Effector CD4-positive, alpha-beta T cell (primary cell): ENCODE measurements around the gene CASP5.
"Not testable (repeated sequence)": the region's sequence is repeated elsewhere in the genome, so short reads cannot be mapped to it uniquely, and the experiment has no call there.

ENCODE experiments used
- DNase-seq: peaks from one replicate; pipeline ENCODE4 v3.0.0-alpha.2; 2020

Gene CASP5

DNA sequence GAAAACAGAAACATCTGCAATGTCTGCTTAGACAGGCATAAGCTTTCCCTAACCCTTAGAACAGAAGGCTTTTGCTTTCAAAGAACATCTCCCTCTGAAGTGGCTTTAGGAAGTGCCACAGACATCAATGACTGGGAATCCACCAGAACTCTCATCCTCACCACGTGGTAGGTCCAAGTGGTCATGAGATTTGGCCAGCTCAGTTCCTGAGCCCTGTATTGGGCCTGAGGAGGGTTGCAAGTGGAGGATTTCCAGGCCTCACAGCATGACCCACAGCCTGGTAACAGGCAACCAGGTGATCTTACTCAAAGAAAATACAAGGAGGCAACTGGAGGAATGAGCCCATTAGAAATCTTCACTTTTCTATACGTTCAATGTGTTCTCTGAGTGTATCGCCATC lies 10.4 kb upstream of the CASP5 start:
- no peak for DNase-seq

GRCh38 chr11:105032495-105032894 lies 9.5 kb upstream of the CASP5 start:
- DNase-seq: no peak

GRCh38 chr11:105027678-105028077 lies 4.7 kb upstream of the CASP5 start:
- DNase-seq: no peak

GRCh38 chr11:105024394-105024793 lies 1.4 kb upstream of the CASP5 start:
- DNase-seq: no peak

DNA sequence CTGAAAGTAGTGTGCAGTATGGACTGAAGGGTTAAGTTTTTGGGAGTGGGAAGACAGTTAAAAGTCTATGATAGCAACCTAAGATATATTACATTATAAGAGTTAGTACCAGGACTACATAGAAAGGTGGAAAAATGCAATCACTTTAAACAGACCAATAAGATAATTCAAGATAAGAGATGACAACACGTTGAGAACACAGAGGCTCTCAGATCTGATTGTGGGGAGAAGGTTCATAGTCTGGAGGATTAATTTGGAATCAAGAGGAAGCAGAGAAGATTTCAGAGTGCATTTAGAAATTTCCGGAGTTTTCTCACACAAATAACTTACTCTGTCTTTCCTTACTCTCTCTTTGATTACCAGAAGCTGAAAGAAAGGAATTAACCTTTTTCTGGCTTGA lies 441 bp downstream of the CASP5 start:
- DNase-seq: no peak

DNA sequence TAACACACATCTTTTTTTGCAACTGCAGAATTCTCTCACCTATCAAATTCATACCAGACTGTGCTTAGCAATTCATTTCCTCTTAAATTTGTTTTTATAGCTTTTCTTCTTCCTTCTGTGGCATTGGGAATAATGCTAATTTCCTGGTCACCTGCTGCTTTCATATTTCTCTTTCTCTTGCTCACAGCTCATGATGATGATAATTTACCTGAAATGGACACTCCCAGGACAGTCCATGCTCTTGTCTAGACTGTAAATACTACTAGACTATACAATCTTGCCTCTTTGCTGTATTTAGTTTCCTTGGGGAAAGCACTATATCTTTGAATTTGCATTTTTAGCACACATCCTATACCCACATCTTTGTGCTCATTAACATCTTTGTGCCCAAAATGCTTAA lies 15.5 kb downstream of the CASP5 start:
- no peak for DNase-seq

GRCh38 chr11:105005451-105005845 lies 17.5 kb downstream of the CASP5 start:
- no peak for DNase-seq

- DNase-seq: no peak
These were observed 18.9 kb downstream of the CASP5 start for GRCh38 chr11:105004021-105004420.

GRCh38 chr11:105003151-105003550 lies 19.8 kb downstream of the CASP5 start:
- DNase-seq: no peak

DNA sequence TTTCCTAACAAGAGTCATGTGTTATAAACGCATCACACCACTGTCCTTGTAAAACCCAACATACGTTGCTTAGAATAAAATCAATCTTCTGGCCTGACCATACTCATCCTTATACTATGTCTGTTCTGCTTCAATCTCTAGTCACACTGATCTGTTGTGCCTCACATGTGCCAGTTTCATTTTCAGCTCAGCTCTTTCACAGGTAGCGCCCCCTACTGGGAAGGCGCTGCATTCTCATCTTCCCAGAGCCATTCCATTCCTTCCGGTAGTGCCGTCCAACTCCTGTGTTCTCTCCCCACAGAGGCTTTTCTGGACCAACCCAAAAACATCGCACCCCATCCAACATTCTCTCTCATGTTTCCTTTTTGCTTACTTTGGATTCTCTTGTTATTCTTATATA lies 22.2 kb downstream of the CASP5 start:
- DNase-seq: peak; percentile 26

GRCh38 chr11:105000167-105000566 lies 22.8 kb downstream of the CASP5 start:
- no peak for DNase-seq

- DNase-seq: no peak
These were observed 23.2 kb downstream of the CASP5 start for GRCh38 chr11:104999721-105000120.

- DNase-seq: no peak
These were observed 25.7 kb downstream of the CASP5 start for GRCh38 chr11:104997288-104997687.

DNA sequence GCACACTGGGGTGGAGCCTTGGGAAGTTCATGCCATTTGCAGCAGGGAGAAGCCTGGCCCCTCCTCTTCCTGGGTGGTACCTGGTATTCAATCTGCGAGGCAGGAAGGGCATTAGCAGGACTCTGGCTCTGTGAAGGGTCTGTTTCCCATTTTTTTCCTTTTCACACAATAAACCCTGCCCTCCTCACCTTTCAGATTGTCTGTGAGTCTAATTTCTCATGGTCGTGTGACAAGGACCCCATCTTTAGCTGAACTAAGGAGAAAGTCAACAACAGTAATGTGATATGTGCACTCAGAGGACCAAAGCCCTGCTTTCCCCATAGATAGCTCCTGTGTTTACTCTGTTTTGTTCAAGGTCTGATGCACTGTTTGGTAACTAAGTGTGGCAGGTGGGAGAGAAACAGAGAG lies 28.0 kb downstream of the CASP5 start:
- DNase-seq: no peak

DNA sequence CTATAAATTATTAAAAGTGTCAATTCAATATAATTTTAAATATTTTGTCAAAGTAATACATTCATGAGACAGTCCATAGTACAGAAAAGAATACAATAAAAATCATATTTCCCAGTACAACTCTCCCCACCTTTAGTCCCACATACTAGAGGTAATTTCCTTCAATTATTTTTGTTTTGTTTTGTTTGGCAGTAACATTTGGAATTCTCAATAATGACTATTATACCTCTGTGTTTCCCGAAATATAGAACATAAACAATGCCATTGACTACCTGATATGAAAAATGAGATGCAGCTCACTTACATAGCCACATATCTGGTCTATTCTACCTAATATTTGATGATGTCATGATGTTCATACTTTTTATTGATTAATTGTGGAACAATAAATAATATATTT lies 30.2 kb downstream of the CASP5 start:
- no peak for DNase-seq

GRCh38 chr11:104991994-104992393 lies 31.0 kb downstream of the CASP5 start:
- no peak for DNase-seq

GRCh38 chr11:104984808-104985207 lies 38.2 kb downstream of the CASP5 start:
- DNase-seq: no peak

GRCh38 chr11:104979839-104980238 lies 43.1 kb downstream of the CASP5 start:
- no peak for DNase-seq

DNA sequence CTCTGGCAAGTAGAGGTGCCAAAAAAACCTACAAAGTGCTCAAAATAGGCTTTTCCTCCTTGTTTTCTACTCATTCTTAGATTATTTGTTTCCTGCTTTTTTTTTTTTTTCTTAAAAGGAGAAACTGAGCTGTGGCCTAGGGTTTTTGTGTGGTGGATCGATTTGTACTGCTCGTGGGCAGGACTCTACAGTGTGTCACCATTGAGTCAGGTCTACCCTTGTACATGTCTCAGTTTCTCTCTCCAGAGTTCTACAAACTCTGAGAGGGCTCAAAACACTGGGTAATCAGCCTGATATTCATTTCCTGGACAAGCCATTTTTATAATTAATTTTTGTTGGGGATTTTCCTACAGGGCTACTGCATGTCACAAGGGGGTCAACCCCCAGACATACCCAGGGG lies 49.4 kb downstream of the CASP5 start:
- DNase-seq: no peak

- not testable (repeated sequence) for DNase-seq
These were observed 50.0 kb downstream of the CASP5 start for GRCh38 chr11:104972924-104973323.

- no peak for DNase-seq
These were observed 52.2 kb downstream of the CASP5 start for GRCh38 chr11:104970756-104971155.

- no peak for DNase-seq
These were observed 53.9 kb downstream of the CASP5 start for GRCh38 chr11:104968856-104969776.

DNA sequence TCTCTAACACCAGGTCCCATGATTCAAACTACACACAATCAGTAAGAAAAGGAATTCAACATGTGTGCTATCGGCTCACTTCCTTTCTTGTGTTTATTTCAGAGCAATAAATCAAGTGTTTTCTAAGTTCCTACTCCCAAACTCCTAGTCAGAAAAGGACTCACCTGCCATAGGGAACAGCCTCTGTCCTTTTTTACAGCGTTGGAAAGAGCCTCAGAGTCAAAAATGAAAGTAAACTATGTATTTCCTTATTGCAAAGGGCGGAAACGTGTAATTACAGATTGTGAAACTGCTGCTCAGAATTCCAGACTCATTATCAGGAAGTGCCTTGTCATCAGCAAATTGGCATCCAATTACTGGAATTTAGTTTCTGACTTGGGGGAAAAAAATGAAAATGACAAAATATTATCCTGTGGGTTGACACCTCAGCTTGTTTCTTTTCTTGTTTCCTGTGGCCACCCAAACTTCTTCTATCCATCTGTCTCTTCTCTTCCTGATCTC lies 54.6 kb downstream of the CASP5 start, which contains the start of gene CASP4:
CASP4 (minus strand) TSS at position 220 of the 501 bp plus-strand sequence; CDS start at position 171, 49 bp downstream.
- no peak for DNase-seq

GRCh38 chr11:104967534-104968354 lies 55.2 kb downstream of the CASP5 start:
- DNase-seq: no peak
